ENCODE data around the gene DENND4A.
"Not testable (repeated sequence)": the region's sequence is repeated elsewhere in the genome, so short reads cannot be mapped to it uniquely, and the experiment has no call there.

The DENND4A gene

DNA sequence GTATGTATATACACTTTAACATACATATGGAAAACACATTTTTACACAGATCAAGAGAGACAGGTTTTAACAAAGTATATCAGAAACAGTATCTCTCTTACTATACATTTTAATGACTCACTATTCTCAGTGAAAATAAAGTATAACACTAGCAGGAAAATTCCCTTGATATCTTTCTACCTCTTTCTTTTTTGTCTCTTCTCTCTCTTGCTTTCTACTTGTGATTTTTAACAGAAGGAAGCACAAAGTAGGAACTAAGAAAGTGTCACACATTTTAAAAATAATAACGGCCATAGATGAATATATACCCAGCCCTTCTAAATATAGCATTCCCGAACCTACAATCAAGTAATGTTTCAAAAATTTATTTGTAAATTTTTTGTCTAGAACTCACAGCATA is 4.8 kb downstream of the DENND4A start:
- no peak for DNase-seq

DNA sequence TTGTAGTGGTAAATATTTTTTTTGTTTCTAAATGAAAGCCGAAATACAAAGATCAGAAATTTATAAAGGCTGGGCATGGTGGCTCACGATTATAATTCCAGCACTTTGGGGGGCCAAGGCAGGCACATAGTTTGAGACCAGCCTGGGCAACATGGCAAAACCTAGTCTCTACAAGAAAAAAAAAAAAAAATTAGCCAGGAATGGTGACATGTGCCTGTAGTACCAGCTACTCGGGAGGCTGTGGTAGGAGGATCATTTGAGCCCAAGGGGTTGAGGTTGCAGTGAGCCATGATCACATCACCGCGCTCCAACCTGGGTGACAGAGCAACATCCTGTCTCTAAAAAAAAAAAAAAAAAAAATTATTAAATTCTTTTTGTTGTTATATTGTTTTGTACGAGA is 6.9 kb downstream of the DENND4A start:
- DNase-seq: no peak

DNA sequence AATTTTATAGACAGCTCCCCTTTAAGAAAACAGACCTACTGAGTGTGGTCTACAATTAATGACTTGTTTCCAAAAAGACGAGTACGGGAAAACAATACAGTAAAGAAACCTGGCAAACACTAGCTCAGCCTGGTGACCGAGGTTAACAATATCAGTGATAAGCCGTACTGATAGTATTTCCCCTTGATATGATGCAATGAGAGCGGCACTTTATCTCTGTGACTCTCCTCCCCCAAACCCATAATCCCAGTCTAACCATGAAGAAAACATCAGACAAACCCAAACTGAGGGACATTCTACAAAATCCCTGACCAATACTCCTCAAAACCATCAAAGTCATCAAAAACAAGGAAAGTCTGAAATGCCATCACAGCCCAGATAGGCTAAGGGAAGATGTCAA is 8.2 kb downstream of the DENND4A start:
- no peak for DNase-seq

DNA sequence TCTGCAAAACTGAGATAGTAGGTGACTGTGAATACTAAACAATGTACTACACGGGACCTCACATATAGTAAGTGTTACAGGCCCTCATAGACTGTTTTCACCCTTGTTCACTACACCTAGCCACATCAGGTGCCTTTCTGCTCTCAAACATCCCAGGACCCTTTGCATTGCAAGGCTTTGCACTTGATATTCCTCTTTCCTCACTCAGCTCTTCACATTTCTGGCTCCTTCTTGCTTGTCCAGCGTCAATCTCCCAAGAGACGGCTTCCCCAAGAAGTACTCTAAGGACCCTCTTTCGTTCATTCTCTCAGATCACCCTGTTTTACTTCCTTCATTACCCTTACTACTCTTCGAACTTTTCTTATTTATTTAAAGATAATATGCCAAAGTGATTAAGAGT is 10.0 kb downstream of the DENND4A start:
- no peak for DNase-seq

DNA sequence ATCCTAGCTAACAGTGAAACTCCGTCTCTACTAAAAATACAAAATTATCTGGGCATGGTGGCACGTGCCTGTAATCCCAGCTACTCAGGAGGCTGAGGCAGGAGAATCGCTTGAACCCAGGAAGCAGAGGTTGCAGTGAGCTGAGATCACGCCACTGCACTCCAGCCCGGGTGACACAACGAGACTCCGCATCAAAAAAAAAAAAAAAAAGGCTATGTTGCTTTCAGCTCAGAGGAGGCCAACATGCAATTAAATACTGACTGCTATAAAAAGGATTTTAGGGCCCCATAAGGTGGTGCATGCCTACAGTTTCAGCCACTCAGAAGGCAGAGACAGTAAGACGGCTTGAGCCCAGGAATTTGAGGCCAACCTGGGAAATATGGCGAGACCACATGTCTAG is 13.4 kb downstream of the DENND4A start:
- not testable (repeated sequence) for DNase-seq

DNA sequence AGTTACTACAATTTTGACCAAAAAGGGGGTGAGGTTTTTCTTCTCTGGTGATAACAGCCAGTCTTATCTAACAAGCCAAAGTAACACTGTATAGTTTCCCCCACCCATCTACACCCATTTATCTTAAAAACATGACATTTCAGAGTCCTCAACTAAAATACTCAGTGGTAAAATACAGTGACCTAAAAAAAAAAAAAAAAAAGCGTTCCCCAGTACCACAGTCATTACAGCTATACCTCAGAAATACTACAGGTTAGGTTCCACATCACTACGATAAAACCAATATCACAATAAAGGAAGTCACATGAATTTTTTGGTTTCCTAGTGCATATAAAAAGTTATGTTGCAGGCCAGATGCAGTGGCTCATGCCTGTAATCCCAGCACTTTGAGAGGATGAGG is 13.8 kb downstream of the DENND4A start:
- DNase-seq: no peak

DNA sequence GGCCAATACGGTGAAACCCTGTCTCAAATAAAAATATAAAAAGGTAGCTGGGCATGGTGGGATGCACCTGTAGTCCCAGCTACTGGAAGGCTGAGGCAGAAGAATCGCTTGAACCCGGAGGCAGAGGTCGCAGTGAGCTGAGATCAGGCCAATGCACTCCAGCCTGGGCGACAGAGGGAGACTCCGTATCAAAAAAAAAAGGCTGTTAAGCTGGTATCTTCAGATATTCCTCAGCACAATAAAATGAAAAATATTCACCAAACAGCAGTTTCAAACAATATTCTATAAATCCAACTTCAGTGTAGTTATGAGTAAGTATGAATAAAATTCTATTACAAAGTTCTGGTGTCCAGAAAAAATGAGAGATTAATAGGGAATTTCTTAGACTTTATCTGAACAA is 14.2 kb downstream of the DENND4A start:
- DNase-seq: no peak

DNA sequence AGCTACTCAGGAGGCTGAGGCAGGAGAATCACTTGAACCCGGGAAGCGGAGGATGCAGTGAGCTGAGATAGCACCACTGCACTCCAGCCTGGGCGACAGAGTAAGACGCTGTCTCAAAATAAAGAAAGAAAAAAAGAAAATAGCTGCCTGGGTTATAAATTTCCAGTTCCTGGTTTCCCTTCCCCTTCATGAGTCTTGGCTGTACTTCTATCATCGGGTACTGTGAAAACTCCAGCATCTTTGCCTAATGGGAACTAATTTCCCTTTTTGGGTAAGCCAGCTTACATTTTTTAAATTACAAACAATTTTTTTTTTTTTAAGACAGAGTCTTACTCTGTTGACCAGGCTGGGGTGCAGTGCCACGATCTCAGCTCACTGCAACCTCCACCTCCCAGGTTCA is 15.0 kb downstream of the DENND4A start:
- DNase-seq: no peak

DNA sequence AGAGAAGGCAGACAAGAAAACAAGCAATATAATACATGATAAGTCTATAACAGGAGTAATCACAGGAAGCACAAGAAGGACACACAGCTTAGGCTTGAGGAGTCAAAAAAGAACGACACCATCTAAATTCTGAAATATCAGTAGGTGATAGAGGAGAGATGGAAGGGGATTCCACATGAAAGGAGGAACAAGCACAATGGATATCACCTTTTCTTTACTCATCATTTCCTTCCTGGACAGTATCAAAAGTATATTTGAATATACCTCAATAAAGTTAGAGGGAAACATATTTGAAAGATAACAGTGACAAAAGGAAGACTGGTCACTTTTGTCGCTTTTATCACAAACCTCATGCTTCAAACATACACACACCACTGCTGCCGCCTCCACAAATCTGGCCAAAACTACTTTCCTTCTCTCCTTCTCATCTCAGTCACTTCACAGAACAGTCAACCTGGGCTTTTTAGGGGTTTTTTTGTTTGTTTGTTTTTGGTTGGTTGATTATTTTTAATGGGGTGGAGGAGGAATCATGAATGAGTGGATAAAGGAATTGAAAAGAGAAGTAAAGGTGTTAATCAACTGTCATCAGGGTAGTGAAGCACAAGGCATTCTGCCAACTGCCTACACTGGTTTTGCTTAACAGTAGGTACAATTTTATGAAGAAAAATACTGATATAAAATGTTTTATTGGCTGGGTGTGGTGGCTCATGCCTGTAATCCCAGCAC is 18.5 kb downstream of the DENND4A start:
- no peak for DNase-seq

DNA sequence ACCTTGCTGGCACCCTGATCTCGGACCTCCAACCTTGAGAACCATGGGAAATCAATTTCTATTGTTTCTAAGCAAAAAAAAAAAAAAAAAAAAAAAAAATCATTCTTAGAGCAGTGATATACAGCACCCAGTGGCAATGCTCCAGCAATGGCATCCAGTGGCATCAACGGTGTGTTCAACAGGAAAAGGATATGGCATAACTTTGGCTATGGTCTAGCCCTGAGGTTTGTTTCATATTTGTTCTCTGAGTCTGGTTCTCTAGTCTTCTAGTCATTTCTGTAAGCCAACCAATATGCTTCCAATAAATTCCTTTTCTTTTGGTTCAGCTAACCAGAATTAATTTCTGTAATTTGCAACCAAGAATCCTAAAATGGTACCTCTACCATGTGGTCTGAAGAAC is 19.2 kb downstream of the DENND4A start:
- no peak for DNase-seq

DNA sequence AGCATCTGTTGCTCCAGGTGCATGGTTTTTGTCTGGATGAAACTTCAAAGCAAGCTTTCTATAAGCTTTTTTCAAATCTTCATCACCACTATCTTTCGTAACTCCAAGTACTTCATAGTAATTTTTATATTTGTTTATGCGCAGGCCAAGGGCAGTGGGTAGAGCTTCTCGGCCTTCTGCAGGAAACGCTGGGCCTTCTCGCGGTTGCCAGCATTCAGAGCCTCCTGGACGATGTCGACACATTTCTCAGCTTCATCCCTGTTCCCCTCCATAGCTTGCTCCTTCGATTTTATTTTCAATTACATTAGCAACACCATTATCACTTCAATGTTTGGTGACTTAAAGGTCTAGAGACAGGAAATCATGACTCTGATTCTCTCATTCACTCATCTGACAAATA is 20.2 kb downstream of the DENND4A start:
- DNase-seq: no peak

DNA sequence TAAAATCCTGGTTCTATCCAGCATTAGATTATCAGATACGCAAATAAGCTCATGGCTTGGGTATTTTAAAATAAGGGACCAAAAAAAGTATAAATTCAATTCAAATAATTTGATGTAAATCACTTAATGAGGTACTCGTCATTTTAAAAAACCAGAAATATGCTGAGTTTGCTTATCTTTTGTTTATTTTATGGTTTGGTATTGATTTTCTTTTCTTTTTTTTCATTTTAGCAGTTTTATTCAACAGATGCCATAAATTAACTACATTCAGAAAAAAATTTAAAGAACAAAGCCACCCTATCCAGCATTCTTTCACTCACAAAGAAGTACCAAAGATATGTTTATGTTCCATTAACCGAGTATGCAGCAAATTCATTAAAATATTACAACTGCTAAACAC is 22.6 kb downstream of the DENND4A start:
- DNase-seq: no peak

DNA sequence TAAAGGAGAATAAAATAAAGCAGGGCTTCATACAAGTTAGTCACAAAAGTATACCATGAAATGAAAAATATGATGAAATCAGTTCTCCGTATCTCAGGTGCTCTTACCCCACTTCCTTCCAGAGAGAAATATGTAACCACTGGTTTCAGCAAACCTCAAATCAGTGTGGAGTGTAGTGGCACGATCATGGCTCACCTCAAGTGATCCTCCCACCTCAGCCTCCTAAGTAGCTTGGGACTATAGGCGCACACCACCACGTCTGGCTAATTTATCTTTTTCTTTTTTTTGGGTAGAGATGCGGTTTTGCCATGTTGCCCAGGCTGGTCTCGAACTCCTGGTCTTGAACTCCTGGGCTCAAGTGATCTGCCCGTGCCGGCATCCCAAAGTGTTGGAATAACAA is 24.2 kb downstream of the DENND4A start:
- DNase-seq: no peak

DNA sequence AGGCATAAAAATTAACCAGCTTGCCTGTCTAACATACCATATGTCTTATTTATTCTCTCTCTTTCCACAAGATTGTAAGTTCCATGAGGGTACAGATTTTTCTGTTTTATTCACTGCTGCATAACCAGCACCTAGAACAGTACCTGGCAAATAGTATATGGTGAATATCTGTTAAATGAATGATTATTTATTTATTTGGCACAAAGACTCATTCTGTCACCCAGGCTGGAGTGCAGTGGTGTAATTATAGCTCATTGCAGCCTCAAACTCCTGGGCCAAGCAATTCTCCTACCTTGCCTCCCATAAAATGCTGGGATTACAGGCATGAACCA is 24.9 kb downstream of the DENND4A start:
- no peak for DNase-seq

DNA sequence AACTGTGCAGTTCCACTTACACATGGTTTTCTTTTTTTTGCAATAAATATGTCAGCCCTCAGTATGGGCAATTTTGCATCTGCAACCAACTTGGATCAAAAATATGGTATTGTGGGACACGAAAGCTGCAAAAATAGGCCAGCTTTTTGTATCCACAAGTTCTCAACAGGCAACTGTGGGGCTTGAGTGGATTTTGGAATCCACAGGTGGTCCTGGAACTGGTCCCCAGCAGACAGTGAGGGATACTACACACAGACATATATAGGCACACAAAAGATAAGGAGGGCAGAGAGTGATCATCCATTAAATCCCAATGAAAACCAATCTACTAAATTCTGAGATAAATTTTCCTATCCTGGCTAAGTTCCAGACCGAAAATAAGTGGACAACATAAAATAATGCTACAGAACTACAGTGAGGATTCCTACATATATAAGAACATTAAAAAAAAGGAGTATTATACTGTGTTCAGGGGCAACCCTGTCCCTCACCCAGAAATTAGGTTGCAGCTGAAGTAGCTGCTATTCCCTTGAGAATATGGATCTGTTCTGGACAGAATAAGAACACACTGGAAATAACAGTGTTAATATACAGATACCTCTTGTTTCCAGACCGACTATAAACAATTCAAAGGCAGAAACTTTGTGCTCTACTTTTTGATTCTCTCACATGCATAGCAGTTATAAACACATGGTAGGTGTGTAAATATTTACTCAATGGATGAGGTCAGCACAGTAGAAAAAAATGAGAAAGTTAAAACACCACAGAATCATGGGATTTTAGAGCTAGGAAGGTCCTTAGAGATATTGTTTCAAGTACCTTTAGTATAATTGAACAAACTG is 25.4 kb downstream of the DENND4A start:
- DNase-seq: no peak

DNA sequence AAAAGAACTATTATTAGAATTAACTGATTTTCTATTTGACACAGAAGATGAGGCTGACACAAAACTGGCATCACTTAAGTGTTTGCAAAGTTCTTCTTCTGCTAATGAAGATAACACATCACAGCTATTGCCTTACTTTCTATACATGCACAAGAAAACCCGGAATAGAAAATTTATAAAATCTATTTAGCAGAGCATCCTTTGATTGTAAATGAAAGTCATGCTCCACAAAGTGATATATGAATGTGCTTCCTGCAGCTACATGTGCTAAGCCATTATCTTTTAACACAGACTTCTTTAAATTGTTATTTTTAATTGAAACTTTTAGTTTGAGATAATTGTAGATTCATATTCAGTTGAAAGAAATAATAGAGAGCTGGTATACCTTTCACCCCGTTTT is 27.0 kb downstream of the DENND4A start:
- no peak for DNase-seq

DNA sequence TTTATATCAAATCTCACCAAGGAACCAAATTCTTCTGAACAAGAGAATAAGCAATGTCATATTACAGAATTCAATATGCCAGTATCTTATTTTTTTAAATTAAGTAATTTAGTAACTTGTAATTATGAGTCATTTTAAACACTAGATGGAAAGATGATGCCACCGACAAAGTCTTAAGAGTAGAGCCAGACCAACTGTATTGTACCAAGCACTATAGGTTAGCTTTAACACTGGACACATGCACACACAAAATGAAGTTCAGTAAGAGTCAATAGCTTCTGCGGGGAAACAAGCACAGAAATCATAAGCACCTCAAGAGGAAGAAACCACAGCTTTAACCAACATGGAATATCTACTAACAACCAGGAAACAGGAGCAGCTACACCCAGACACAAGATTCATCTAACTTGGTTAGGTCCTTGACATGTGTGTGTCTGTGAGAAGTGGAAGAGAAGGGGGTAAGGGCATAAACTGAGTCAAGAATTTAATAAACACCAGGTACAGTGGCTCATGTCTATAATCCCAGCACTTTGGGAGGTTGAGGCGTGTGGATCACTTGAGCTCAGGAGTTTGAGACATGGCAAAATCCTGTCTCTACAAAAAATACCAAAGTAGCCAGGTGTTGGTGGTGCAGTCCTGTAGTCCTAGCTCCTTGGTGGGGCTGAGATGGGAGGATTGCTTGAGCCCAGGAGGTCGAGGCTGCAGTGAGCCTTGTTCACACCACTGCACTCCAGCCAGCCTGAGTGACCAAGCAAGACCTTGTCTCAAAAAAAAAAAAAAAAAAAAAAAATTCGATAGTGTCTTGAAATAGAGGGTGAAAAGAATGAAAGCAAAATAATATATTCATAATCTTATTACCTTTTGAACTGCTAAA is 28.9 kb downstream of the DENND4A start:
- DNase-seq: no peak

DNA sequence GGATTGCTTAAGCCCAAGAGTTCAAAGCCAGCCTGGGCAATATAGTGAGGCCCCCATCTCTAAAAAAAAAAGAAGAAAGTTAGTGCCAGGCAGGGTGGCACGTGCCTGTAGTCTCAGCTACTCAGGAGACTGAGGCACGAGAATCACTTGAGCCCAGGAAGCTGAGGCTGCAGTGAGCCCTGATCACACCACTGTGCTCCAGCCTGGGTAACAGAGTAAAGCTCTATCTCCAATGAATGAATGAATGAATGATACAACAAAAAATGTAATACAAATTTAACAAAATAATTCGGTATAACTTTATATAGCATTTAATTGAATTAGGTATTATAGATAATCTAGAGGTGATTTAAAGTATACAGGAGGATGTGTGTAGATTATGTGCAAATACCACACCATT is 29.7 kb downstream of the DENND4A start:
- DNase-seq: no peak

DNA sequence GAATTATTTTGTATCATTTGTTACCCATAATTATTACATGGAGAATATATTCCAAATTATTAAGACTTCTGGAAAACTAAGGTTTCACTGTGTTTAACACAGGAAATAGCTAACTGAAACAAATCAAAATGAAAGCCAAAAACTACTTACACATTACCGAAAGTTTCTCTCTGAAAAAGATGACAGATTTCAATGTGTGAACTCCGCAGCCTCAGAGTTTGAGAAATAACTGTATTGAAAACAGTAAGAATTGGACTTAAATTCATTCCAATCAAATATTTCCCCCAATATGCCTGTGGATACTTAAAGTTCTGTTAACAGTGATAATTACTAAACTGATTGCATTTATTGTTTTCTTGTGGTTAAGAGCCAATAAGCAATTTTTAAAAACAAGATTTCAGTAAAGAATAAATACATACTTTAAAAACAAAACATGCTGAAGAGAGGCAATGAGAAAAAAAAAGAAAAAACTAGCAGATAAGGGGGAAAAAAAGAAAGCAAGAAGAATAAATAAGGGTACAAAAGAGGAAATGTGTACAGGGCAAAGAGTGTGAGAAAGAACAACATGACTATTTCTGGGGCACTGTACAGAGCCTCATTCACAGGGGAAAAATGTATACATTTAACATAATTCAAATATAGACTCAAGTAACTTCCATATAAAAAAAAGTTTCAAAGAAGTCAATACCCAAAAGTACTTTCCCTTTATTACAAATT is 30.7 kb downstream of the DENND4A start:
- no peak for DNase-seq

DNA sequence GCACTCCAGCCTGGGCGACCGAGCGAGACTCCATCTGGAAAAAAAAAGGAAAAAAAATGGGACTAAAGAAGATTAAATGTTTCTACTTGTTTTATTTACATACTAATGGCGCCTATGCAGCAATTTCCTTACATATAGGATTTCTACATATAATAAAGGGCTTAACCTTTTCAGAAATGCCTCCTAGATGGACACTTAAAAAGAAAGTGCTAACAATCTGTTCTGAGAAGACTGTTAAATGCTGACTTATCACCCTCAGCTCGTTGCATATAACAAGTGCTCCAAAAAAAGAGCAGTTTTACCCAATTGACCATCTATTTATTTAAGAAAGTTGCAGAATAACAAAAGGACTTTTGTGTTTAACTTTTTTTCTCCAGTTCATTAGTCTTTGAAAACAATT is 32.7 kb downstream of the DENND4A start:
- no peak for DNase-seq

DNA sequence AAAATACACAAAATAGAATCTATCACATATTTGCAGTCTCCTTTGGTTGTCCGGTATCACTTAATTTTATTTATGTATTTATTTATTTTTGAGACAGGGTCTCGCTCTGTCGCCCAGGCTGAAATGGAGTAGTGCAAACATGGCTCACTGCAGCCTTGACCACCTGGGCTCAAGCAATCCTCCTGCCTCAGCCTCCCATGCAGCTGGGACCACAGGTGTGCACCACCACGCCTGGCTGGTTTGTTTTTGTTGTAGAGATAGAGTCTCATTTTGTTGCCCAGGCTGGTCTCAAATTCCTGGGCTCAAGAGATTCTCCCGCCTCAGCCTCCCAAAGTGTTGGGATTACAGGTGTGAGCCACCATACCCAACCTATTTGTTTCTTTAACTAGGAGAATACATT is 33.9 kb downstream of the DENND4A start:
- no peak for DNase-seq

DNA sequence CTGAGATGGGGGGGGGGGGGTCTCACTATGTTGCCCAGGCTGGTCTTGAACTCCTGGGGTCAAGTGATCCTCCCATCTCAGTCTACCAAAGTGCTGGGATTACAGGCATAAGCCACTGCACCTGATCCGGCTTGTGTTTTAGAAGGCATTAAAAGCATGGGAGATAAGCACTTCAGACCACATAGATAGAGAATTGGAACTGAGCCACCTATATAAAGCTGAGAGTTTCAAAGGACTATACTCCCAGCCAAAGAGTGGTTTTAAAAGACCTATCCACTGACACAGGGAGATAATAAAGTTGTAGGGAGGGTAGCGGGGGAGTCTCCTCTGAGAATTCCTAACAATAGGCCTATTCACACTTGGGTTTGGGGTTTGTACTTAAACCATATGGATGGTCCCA is 34.8 kb downstream of the DENND4A start:
- no peak for DNase-seq

DNA sequence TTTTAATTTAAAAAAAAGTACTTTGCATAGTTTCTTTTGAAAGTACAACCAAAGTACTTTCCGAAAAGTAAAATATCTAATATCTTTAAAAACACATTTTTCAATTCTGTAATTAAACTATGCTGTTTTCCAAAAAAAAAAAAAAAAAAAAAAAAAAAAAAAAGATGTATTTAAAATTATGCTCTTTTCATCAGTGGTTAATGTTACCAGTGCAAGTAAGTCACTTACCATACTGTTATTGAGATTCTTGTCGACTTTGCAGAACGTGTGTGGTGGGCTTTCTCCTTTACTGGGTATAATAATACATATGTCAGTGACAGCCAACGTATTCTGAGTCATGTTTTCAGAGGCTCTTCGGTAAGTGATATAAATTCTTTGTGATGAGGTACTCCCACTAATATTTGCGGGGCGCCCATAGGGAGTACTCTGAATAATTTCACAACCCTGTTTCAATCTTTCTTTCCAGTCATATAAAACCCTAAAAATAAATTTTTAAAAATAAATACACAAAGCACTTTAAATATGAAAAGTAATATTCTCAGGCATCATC is 39.9 kb downstream of the DENND4A start:
- DNase-seq: no peak

Measured in islet precursor cell (in vitro differentiated cells).